H1 (cell line): Measurements from ENCODE around the gene KRT24.

Experiments
- EZH2 ChIP-seq: fragments of 200-600 bp; sonication (generic); IDR thresholded peaks from 2 replicates; pipeline ENCODE4 v1.7.1; 2012; ENCODE audit warnings: low read depth, mild to moderate bottlenecking, moderate library complexity, low read length, inconsistent platforms; ENCODE audit not compliant: severe bottlenecking
- GABPA ChIP-seq: IDR thresholded peaks from 2 replicates; pipeline ENCODE4 v1.6.1; 2011; ENCODE audit warnings: mild to moderate bottlenecking, low read length, moderate library complexity, borderline replicate concordance; ENCODE audit not compliant: insufficient read depth
- JUND ChIP-seq: IDR thresholded peaks from 2 replicates; pipeline ENCODE4 v1.6.1; 2011; ENCODE audit warnings: mild to moderate bottlenecking, improper control_type of control experiment, low read length
- TF ChIP-seq, protein P1 (sequence below), 3 experiments: IDR thresholded peaks; 1 replicate in 2 of 3; 2 replicates in 1 of 3; pipeline versions ENCODE4 v1.5.1 to v1.6.1; 2011; ENCODE audit warnings: low read length in 3 of 3, mild to moderate bottlenecking in 3 of 3, inconsistent platforms in 2 of 3, low read depth in 1 of 3, moderate library complexity in 1 of 3; ENCODE audit not compliant: insufficient read depth in 1 of 3; ENCODE audit errors: control extremely low read depth in 1 of 3

DNA sequence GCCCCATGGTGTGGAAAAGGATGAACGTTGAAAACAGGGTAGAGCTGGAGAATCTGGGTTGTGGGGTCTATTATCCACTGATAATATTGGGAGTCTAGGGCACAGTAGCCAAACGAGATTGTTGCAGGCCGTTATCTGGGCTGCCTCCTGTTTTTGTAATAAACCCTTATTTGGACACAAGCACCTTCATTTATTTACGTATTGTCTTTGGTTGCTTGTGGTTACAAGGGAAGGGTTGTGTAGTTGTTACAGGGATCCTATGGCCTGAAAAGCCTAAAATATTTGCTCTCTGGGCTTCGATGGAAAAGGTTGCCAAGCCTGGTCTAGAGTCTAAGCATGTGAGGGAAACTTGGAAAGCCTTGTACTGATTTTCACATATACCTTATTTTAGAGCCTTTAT, 51.6 kb downstream of the KRT24 start:
- TF ChIP-seq, protein P1, sequence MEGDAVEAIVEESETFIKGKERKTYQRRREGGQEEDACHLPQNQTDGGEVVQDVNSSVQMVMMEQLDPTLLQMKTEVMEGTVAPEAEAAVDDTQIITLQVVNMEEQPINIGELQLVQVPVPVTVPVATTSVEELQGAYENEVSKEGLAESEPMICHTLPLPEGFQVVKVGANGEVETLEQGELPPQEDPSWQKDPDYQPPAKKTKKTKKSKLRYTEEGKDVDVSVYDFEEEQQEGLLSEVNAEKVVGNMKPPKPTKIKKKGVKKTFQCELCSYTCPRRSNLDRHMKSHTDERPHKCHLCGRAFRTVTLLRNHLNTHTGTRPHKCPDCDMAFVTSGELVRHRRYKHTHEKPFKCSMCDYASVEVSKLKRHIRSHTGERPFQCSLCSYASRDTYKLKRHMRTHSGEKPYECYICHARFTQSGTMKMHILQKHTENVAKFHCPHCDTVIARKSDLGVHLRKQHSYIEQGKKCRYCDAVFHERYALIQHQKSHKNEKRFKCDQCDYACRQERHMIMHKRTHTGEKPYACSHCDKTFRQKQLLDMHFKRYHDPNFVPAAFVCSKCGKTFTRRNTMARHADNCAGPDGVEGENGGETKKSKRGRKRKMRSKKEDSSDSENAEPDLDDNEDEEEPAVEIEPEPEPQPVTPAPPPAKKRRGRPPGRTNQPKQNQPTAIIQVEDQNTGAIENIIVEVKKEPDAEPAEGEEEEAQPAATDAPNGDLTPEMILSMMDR (IDR thresholded peaks at IDR 0.05; ENCODE audit: control extremely low read depth in 1 of 3, insufficient read depth in 1 of 3, low read depth in 1 of 3, low read length in 3 of 3), result no peak
- no peak for TF ChIP-seq GABPA
- TF ChIP-seq EZH2, result no peak
- TF ChIP-seq JUND, result no peak
